ENCODE data around the gene ERCC1.
A peak's percentile ranks its signal among the peaks of the same experiment; 100 is the strongest.

Gene ERCC1

DNA sequence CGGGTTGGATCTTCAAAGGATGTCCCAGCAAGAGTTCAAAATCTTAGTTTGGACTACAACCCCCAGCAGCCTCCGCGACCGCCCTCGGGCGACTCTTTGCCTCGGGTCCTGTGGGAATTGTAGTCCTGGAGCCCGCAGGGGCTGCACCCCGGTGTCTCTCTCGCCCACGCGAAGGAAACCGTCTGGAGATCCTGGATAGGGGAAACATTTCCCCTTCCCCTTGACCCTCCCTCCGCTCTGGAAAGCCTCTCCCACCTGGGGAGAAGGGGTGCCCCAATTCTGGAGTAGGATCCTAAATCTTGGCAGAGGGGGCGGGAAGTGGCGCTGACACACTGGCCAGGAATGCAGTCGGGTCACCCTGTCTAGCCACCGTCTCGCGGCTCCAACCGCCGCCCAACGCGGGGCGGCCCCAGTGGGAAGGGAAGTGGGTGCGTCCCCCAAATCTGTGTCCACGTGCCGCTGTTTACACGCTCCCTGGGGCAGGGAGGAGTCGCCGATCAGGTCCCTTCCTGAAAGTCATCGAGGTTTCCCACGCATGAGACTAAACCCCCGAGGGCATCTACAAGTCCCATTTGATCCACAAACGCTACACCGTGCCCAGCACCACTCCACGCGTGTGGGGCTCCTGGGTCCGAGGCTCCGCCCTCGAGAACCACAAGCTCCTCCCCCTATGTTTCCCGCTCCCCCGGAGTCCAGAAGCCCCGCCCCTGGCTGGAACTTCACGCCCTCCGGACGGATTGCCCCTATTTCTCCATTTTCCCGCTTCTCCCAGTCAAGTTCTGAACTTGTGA lies 18.1 kb downstream of the ERCC1 start:
- peak; percentile 70 to 73 for DNase-seq (ENCODE audit: low read depth in 2 of 2)

DNA sequence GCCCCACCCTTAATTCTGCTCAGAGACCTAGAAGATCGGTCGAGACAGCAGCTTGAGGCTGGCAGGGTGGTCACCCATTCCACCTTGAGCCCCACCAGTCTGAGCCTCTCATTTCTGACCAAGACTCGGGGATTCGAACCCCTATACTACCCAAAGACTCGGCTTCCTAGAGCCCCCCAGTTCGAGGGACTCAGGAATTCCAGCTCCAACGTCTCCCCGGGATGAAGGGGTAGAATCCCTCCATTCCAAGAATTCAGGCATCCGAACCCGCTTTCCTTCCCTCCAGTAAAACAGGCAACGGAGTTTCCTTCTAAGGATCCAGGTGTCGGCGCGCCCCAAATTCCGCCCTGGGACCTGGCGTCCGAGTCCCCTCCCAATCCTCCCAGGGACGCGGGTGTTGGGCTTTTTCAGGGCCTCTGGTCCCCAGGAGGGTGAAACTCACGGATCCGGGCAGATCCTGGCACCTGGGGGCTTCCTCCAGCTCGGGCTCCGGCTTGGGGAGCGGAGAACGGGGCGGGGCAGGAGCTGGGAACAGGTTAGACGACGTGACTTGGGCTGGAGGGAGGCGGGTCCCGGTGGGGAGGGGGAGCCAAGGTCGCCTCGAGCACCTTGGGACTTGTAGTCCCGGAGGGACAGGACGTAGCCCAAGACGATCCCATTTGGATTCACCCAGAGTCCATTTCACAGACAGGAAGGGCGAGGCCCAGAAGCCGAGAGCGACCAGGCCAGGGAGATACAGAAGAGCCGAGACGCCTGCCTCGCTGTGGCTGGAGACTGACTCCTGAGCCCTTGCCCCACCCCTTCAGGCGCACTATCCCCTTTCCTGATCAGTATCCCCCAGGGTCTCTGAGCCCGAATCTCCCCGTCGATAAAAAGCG lies 18.9 kb downstream of the ERCC1 start, which contains the start of gene PPP1R13L:
Gene PPP1R13L, minus strand, starts transcription at position 513 of the 878 bp plus-strand sequence. CDS start 6,751 bp downstream, outside the sequence.
- DNase-seq (ENCODE audit: low read depth in 2 of 2) = peak; percentile 28 to 56

GRCh38 chr19:45403781-45404556 lies 19.7 kb downstream of the ERCC1 start:
- peak; percentile 55 to 68 for DNase-seq (ENCODE audit: low read depth in 2 of 2)

GRCh38 chr19:45403272-45403671 lies 20.4 kb downstream of the ERCC1 start:
- no peak for DNase-seq (ENCODE audit: low read depth in 2 of 2)

DNA sequence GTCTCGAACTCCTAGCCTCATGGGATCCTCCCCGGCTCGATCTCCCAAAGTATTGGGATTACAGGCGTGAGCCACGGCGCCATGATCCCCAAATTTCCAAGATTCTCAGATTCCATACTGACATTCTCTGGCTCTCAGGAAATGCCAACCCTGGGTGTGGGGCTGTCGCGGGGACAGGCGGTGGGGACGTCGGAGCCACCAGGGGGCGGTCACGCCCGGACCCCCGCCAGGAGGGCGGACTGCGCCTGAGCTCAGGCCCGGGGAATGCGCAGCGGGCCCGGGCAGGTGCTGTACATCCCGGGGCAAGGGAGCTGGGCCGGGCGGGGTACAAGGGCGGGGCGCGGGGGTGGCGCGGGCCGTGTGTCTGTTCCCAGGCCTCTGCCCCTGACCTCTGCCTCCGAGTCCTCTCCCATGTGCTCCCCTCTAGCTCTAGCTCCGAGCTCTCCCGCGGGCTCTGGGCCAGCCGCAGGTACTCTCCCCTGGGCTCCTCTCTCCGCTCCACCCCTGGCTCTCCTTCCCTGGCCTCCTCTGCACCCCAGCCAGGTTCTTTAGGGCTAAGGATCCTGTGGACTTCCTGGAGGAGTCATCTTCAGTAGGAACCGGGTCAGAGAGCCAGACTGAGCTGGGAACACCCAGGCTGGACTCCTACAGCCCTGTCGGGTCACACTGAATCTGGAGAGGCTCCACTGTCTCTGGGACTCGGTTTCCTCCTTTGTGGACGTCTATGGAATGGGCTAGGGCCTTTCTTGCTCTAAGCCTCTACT lies 21.2 kb downstream of the ERCC1 start:
- DNase-seq (ENCODE audit: low read depth in 2 of 2) = no peak

GRCh38 chr19:45401815-45402214 lies 21.9 kb downstream of the ERCC1 start:
- no peak for DNase-seq (ENCODE audit: low read depth in 2 of 2)

DNA sequence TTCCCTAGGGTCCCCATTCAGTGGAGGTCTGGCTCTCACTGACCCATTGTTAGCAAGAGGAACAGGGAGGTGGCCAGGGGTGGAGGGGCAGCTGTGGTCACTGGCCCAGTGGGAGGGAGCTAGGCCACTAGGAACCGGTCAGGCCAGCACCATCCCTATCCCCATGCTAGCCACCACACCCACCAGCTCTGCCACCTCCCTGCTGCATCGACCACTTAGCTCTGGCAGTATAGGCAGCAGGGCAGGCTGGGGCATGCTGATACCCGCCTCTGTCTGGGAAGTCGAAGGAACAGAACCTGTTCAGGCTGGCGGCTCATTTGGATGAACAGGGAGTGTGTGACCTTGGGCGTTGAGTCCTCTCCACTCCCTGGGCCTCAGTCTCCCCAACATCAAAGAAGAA lies 23.5 kb downstream of the ERCC1 start:
- DNase-seq (ENCODE audit: low read depth in 2 of 2) = no peak

GRCh38 chr19:45395821-45396617 lies 27.7 kb downstream of the ERCC1 start:
- no peak for DNase-seq (ENCODE audit: low read depth in 2 of 2)

- DNase-seq (ENCODE audit: low read depth in 2 of 2) = no peak
Measured at GRCh38 chr19:45391871-45392665, 31.6 kb downstream of the ERCC1 start.

- DNase-seq (ENCODE audit: low read depth in 2 of 2) = no peak
Measured at GRCh38 chr19:45391346-45391745, 32.4 kb downstream of the ERCC1 start.

DNA sequence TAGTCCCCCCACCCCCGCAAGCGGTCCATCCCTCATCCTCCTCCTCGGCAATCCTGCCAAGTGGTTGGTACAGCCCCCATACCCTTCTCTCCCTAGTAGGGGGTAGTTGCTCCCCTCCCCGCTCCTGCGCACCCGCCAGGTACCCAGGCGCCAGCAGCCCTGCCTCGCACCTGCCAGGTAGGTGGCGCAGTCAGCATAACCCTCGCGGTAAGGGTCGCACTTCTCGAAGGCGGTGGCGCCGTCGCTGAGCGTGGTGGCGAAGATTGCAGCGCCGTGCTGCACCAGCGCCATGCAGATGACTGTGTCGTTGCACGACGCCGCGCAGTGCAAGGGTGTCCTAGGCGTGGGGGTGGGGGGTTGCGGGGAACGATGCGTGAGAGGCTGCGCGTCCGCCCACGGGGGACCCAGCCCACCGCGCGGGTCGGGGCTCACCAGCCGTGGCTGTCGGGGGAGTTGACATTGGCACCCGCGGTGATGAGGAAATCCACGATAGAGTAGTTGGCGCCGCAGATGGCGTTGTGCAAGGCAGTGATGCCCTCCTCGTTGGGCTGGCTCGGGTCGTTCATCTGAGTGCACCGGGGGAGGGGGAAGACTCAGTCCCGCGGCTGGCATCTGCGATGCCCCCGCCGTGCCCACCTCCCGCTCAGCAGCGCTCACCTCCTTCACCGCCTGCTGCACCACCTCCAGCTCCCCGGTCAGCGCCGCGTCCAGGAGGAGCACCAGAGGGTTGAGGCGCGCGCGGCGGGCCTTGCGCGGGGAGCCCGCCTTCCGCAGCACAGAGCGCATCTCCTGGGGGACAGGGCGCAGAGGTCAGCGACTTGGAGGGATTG lies 38.1 kb downstream of the ERCC1 start:
- DNase-seq (ENCODE audit: low read depth in 2 of 2) = no peak

DNA sequence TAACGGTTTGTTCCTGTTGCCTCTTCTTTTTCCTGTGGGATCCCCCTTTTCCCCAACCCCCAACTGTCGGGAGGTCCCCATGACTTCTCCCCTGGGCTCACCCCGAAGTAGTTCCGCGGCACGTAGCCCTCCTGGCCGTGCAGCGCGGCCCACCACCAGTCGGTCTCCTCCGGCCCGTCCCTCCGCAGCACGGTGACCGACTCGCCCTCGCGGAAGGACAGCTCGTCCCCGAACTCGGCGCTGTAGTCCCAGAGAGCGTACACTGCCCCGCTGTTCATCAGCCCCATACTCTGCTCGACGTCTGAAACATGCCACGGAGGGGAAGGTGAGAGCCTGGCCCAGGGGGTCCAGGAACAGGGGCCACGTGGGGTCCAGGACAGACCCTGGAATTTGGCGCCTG lies 41.3 kb downstream of the ERCC1 start:
- no peak for DNase-seq (ENCODE audit: low read depth in 2 of 2)

- no peak for DNase-seq (ENCODE audit: low read depth in 2 of 2)
Measured at GRCh38 chr19:45380107-45380506, 43.6 kb downstream of the ERCC1 start.

GRCh38 chr19:45376045-45376724 lies 47.5 kb downstream of the ERCC1 start:
- DNase-seq (ENCODE audit: low read depth in 2 of 2) = no peak

DNA sequence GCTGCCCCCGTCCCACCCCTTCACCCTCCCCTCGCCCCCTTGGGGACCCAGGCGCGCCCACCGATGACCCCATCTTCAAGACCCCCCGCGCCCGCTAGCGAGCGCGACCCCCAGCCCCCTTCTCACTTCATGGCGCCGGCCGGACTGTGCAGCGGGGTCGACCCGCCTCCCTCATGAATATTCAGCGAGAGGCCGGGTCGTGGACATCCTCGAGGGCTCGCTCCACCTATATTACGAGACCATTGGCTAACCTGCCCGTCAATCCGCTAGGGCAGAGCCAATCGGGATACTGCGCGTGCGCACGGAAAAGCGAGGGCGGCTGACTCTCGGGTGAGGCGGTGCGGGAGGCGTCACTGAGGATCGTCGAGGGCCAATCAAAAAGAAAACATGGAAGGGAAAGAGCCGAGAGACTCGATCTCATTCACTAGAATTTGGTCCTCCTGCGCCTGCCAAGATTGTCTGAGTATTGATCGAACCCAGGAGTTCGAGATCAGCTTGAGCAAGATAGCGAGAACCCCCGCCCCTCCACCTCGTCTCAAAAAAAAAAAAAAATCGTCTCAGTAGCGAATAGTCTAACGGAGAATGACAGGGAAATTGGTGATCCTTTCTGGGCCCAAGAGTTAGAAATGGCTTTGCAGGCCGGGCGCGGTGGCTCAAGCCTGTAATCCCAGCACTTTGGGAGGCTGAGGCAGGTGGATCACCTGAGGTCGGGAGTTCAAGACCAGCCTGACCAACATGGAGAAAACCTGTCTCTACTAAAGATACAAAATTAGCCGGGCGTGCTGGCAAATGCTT lies 53.1 kb downstream of the ERCC1 start, which contains the start of gene ERCC2:
Gene ERCC2, minus strand, starts transcription at position 164 of the 795 bp plus-strand sequence. Its CDS starts 33 bp downstream, at position 131.
- peak; percentile 98 to 99 for DNase-seq (ENCODE audit: low read depth in 2 of 2)

DNA sequence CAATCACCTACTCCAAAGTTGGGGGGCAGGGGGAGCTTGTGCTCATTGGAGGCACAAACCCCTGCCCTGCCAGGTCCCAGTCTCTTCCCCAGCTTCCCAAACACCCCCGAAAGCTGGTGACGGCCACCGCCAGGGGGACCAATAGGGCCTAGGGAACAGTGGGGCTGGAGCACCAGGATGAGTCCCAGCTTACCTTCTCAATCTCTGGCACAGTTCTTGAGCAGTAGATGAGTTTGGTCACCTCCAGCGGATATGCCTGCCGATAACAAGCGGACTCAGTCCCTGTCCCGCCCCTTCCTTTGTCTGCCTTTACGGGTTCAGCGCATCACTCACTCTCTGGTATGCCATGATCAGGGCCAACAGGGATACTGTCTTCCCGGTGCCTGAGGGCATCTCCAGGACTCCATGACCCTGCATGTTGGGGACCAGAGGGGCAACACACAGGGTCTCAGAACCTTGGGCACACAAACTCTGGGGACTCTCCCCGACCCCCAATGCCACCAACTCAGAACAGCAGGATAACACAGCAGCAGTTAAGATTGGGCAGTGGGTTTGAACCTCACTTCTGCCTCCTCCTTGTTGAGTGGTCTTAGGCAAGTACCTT lies 54.9 kb downstream of the ERCC1 start:
- no peak for DNase-seq (ENCODE audit: low read depth in 2 of 2)

- no peak for DNase-seq (ENCODE audit: low read depth in 2 of 2)
Measured at GRCh38 chr19:45368127-45368526, 55.6 kb downstream of the ERCC1 start.

Measured in stimulated activated CD8-positive, alpha-beta memory T cell treated with anti-CD3 and anti-CD28 coated beads, Interleukin-15, amount 100 ng/mL, for 48 hours (primary cell).